ENCODE data around the gene PDE8B.

GRCh38 chr5:77218263-77218662, 7.8 kb downstream of the PDE8B start:
- TF ChIP-seq CTCF (conservative IDR thresholded peaks at IDR 0.05) (no peak; the same call in 1 of the 2 replicates), EZH2 (IDR thresholded peaks at IDR 0.05; ENCODE audit: low read depth) (no peak)
